ENCODE measurements around the gene DROSHA. TPM values are rescaled to one million over a fixed set of nuclear protein-coding genes. Genes with fewer than 3 reads are reported as not detected.

DROSHA gene
- total and polyA plus RNA-seq, 8 donors: 25.2 to 77.2 (median 44.0) TPM

DNA sequence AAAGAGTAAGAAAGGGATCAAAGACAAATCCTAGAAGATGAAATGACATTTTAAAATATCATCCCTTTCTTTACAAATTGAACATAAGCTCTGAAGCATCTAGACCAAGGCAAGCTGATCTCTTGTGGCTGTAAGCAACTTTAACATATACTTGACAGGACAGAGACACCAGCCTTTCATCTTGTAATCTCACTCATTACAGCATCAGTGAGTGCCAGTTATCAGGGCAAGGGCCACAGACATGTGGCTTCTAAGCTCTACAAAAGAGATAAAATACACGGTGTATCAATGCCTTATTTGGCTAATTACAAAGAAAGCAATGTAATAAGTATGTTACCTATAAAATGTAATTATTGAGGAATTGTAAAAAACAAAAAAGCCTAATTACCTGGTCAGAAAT is 95.0 kb downstream of the DROSHA start:
- Histone ChIP-seq H3K27ac (no peak overlapping the region), H3K9me3 (no peaks in the 10 kb centered on the region), H3K27me3 (no peaks in the 10 kb centered on the region), H3K36me3 (peaks cover 7 to 72% (median 65%) of the 10 kb centered on the region in 4 donors), H3K4me1 (no peaks in the 10 kb centered on the region), H3K4me3 (no peak overlapping the region)
- DNase-seq: no peak
- 64 to 89% (median 76%) methylated on average over 1 of the region's 1 CpG for WGBS, 5 donors
- intact Hi-C loops (cut with DNase I; ENCODE audit: low total_unique reads): no loop called here
- TF ChIP-seq POLR2A (IDR thresholded peaks at IDR 0.05) (no peak), POLR2AphosphoS5 (IDR thresholded peaks at IDR 0.05) (no peak), CTCF (IDR thresholded peaks at IDR 0.05) (no peak), EP300 (IDR thresholded peaks at IDR 0.05) (no peak)

- 80 to 89% (median 88%) methylated on average over 4 of the region's 4 CpGs for WGBS, 5 donors
- H3K27ac ChIP-seq: no peak overlapping the region
- DNase-seq: no peak
- H3K4me3 ChIP-seq: no peak overlapping the region
- no peak for TF ChIP-seq POLR2A (IDR thresholded peaks at IDR 0.05)
- no peak for TF ChIP-seq EP300 (IDR thresholded peaks at IDR 0.05)
- no peak for TF ChIP-seq POLR2AphosphoS5 (IDR thresholded peaks at IDR 0.05)
- TF ChIP-seq CTCF (IDR thresholded peaks at IDR 0.05): no peak
- H3K27me3 ChIP-seq: no peaks in the 10 kb centered on the region
- intact Hi-C loops (cut with DNase I; ENCODE audit: low total_unique reads): no loop called here
- H3K9me3 ChIP-seq: no peaks in the 10 kb centered on the region
- peaks cover 7 to 83% (median 76%) of the 10 kb centered on the region in 4 donors for H3K36me3 ChIP-seq
- H3K4me1 ChIP-seq: no peaks in the 10 kb centered on the region
Measured at GRCh38 chr5:31435730-31436129, 96.2 kb downstream of the DROSHA start.

DNA sequence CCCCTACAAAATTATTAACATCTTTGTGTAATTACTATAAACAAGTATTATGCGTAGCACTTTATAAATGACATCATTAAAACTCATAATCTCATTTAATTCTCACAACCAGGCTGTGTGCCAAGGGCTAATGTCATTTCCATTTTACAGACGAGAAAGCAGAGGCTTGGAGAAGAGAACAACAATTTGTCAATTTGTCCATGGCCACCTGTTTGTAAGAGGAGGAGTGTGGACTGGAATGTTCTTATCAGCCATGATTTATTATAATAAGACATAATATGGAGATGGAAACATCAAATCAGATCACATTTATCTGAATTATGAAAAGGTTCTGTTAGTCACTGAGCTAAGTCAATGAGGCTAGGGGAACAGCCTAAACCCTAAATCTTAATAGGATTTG is 97.0 kb downstream of the DROSHA start:
- Histone ChIP-seq H3K27ac (no peak overlapping the region), H3K9me3 (no peaks in the 10 kb centered on the region), H3K27me3 (no peaks in the 10 kb centered on the region), H3K36me3 (peaks cover 7 to 90% (median 84%) of the 10 kb centered on the region in 4 donors), H3K4me1 (no peaks in the 10 kb centered on the region), H3K4me3 (no peak overlapping the region)
- 57 to 82% (median 73%) methylated on average over 2 of the region's 2 CpGs for WGBS, 5 donors
- TF ChIP-seq CTCF (IDR thresholded peaks at IDR 0.05): no peak
- no peak for TF ChIP-seq POLR2AphosphoS5 (IDR thresholded peaks at IDR 0.05)
- TF ChIP-seq EP300 (IDR thresholded peaks at IDR 0.05): no peak
- no peak for TF ChIP-seq POLR2A (IDR thresholded peaks at IDR 0.05)
- DNase-seq: no peak
- intact Hi-C loops (cut with DNase I; ENCODE audit: low total_unique reads): no loop called here

- H3K4me1 ChIP-seq: no peaks in the 10 kb centered on the region
- WGBS, 5 donors: 92 to 98% (median 96%) methylated on average over 3 of the region's 3 CpGs
Measured at GRCh38 chr5:31433229-31433628, 98.7 kb downstream of the DROSHA start.

More at GRCh38 chr5:31433229-31433628, 98.7 kb downstream of the DROSHA start:
- no peak overlapping the region for H3K4me3 ChIP-seq
- H3K9me3 ChIP-seq: no peaks in the 10 kb centered on the region
- no peak for TF ChIP-seq EP300 (IDR thresholded peaks at IDR 0.05)
- no peak for TF ChIP-seq POLR2AphosphoS5 (IDR thresholded peaks at IDR 0.05)
- TF ChIP-seq POLR2A (IDR thresholded peaks at IDR 0.05): no peak
- TF ChIP-seq CTCF (IDR thresholded peaks at IDR 0.05): no peak
- intact Hi-C loops (cut with DNase I; ENCODE audit: low total_unique reads): no loop called here
- H3K36me3 ChIP-seq: peaks cover 7 to 92% (median 88%) of the 10 kb centered on the region in 4 donors
- DNase-seq: no peak
- no peaks in the 10 kb centered on the region for H3K27me3 ChIP-seq
- no peak overlapping the region for H3K27ac ChIP-seq

Measured in stomach (tissue), 9 donors.